HG02623 (cell line): ENCODE measurements around the gene CBLB.
"Not testable (repeated sequence)": the region's sequence is repeated elsewhere in the genome, so short reads cannot be mapped to it uniquely, and the experiment has no call there.

Experiments used
- ATAC-seq: cut with Tn5 transposase; IDR thresholded peaks from one replicate; pipeline ENCODE4 v1.9.1; 2021; ENCODE audit warnings: moderate library complexity; ENCODE audit not compliant: unreplicated experiment

Gene CBLB

GRCh38 chr3:105762749-105763658 lies 105.8 kb downstream of the CBLB start:
- ATAC-seq, result no peak

- not testable (repeated sequence) for ATAC-seq
These were observed 106.6 kb downstream of the CBLB start for GRCh38 chr3:105762214-105762613.

- no peak for ATAC-seq
These were observed 109.3 kb downstream of the CBLB start for GRCh38 chr3:105759442-105760078.

- no peak for ATAC-seq
These were observed 110.4 kb downstream of the CBLB start for GRCh38 chr3:105758451-105758850.

- no peak for ATAC-seq
These were observed 113.5 kb downstream of the CBLB start for GRCh38 chr3:105755121-105755886.

GRCh38 chr3:105752791-105753415 lies 115.9 kb downstream of the CBLB start:
- no peak for ATAC-seq

GRCh38 chr3:105747696-105748095 lies 121.1 kb downstream of the CBLB start:
- no peak for ATAC-seq

GRCh38 chr3:105747060-105747541 lies 121.7 kb downstream of the CBLB start:
- ATAC-seq, result no peak

GRCh38 chr3:105746231-105746996 lies 122.4 kb downstream of the CBLB start:
- ATAC-seq, result no peak

- ATAC-seq, result no peak
These were observed 123.8 kb downstream of the CBLB start for GRCh38 chr3:105745046-105745445.

- no peak for ATAC-seq
These were observed 124.6 kb downstream of the CBLB start for GRCh38 chr3:105744202-105744601.

- ATAC-seq, result no peak
These were observed 135.5 kb downstream of the CBLB start for GRCh38 chr3:105733356-105733755.

GRCh38 chr3:105731686-105732085 lies 137.1 kb downstream of the CBLB start:
- ATAC-seq, result no peak

- no peak for ATAC-seq
These were observed 137.9 kb downstream of the CBLB start for GRCh38 chr3:105730801-105731354.

GRCh38 chr3:105729667-105730066 lies 139.1 kb downstream of the CBLB start:
- no peak for ATAC-seq

GRCh38 chr3:105728771-105729312 lies 140.0 kb downstream of the CBLB start:
- no peak for ATAC-seq

- not testable (repeated sequence) for ATAC-seq
These were observed 141.8 kb downstream of the CBLB start for GRCh38 chr3:105727036-105727435.

GRCh38 chr3:105722943-105723556 lies 145.8 kb downstream of the CBLB start:
- peak; percentile 100 for ATAC-seq

- no peak for ATAC-seq
These were observed 149.0 kb downstream of the CBLB start for GRCh38 chr3:105719791-105720190.
